K562 (cell line): ENCODE measurements around the gene TMEM126B. TPM values are rescaled to one million over a fixed set of nuclear protein-coding genes. Genes with fewer than 3 reads are reported as not detected.
A peak's percentile ranks its signal among the peaks of the same experiment; 100 is the strongest.

Experiments used
- ATAC-seq: fragments of 200-7000 bp; cut with Tn5 transposase; 3 replicates; pipeline ENCODE4 v1.9.1; 2020; ENCODE audit warnings: moderate library complexity
- BruUV-seq: library from RNA; stranded (reverse); fragments of 400-500 nt; replicated peaks from 2 replicates; lab custom pipeline; 2021; lab: Mats Ljungman, UMichigan
- CTCF ChIA-PET: fragments of 300-600 bp; formaldehyde crosslinking; extraction: SDS; loops from one replicate; lab custom pipeline; 2021; ENCODE audit warnings: low intra/inter-chr PET ratio; lab: Yijun Ruan, JAX
- POLR2A ChIA-PET: fragments of 300-600, 350-650 bp; sonication (Branson Sonifier 250); formaldehyde crosslinking; extraction: SDS; loops from one replicate; lab custom pipeline; 2021; ENCODE audit warnings: antibody characterized with exemption, inconsistent platforms; lab: Yijun Ruan, JAX
- DNase-seq, 4 experiments: peaks; one replicate each; pipeline versions ENCODE4 v3.0.0 to v3.0.0-alpha.2; 2011 to 2018; ENCODE audit warnings: low spot score in 3 of 4, mixed read lengths in 3 of 4; ENCODE audit errors: extremely low read depth in 1 of 4
- FAIRE-seq: peaks from 2 replicates; lab custom pipeline; 2011; peaks lifted over from hg19 to GRCh38; lab: Jason Lieb, UNC
- H2AFZ ChIP-seq: 2 replicates; pipeline ENCODE4 v1.6.0; 2011; ENCODE audit warnings: low read depth, low read length, control low read depth, inconsistent platforms
- H3K27ac ChIP-seq: fragments of 200-600 bp; 3 replicates; pipeline ENCODE4 v1.8.0; 2011; ENCODE audit warnings: low read depth, mild to moderate bottlenecking, control low read depth, inconsistent platforms, low read length, moderate library complexity, mixed read lengths; ENCODE audit errors: extremely low read depth
- H3K27me3 ChIP-seq, 2 experiments: fragments of 300-600 bp in 1 of 2; 2 replicates in 1 of 2; 3 replicates in 1 of 2; pipeline versions ENCODE4 v1.6.0 to v1.8.0; 2011; ENCODE audit warnings: inconsistent platforms in 2 of 2, low read length in 2 of 2, mild to moderate bottlenecking in 1 of 2, mixed read lengths in 1 of 2, moderate library complexity in 1 of 2; ENCODE audit not compliant: control insufficient read depth in 2 of 2, insufficient read depth in 2 of 2
- H3K36me3 ChIP-seq: fragments of 300-600 bp; 3 replicates; pipeline ENCODE4 v1.8.0; 2011; ENCODE audit warnings: mild to moderate bottlenecking, low read length, inconsistent platforms; ENCODE audit not compliant: control insufficient read depth, insufficient read depth
- H3K4me1 ChIP-seq, 2 experiments: fragments of 200-600 bp in 1 of 2; replicated peaks in 1 of 2; 2 replicates in 1 of 2; 3 replicates in 1 of 2; pipeline versions ENCODE4 v1.5.1 to v1.8.0; 2011; ENCODE audit warnings: inconsistent platforms in 2 of 2, low read length in 2 of 2, mild to moderate bottlenecking in 1 of 2, mixed read lengths in 1 of 2, moderate library complexity in 1 of 2; ENCODE audit not compliant: control insufficient read depth in 2 of 2, insufficient read depth in 2 of 2
- H3K4me2 ChIP-seq: 2 replicates; pipeline ENCODE4 v1.6.1; 2011; ENCODE audit warnings: low read length, control low read depth, inconsistent platforms, mixed read lengths; ENCODE audit not compliant: insufficient read depth
- H3K4me3 ChIP-seq: fragments of 200-600 bp; sonication (generic), shearing (Covaris generic); 2 replicates; pipeline ENCODE4 v1.5.1; 2016; ENCODE audit warnings: control low read depth, inconsistent platforms
- H3K79me2 ChIP-seq: fragments of 200-600 bp; 3 replicates; pipeline ENCODE4 v1.8.0; 2011; ENCODE audit warnings: low read length, inconsistent platforms; ENCODE audit not compliant: control insufficient read depth, insufficient read depth
- H3K9ac ChIP-seq, 2 experiments: 2 replicates each; pipeline versions ENCODE4 v1.6.0 to v1.6.1; 2011; ENCODE audit warnings: low read depth in 2 of 2, low read length in 2 of 2, control low read depth in 1 of 2, inconsistent platforms in 1 of 2, mild to moderate bottlenecking in 1 of 2, mixed read lengths in 1 of 2; ENCODE audit not compliant: insufficient read depth in 1 of 2
- H3K9me1 ChIP-seq: one replicate; pipeline ENCODE4 v1.6.0; 2011; ENCODE audit warnings: inconsistent platforms, mild to moderate bottlenecking, low read length, moderate library complexity; ENCODE audit not compliant: control insufficient read depth, insufficient read depth
- H3K9me3 ChIP-seq: replicated peaks from 2 replicates; pipeline ENCODE4 v1.5.1; 2011; ENCODE audit warnings: low read depth, low read length, inconsistent platforms; ENCODE audit not compliant: control insufficient read depth, insufficient read depth
- H4K20me1 ChIP-seq: replicated peaks from 2 replicates; pipeline ENCODE4 v1.6.1; 2011; ENCODE audit warnings: low read length, inconsistent platforms, mixed read lengths; ENCODE audit not compliant: control insufficient read depth, insufficient read depth
- C11orf30 ChIP-seq: fragments of 450-650 bp; IDR thresholded peaks from 2 replicates; pipeline ENCODE4 v1.6.1; 2016; ENCODE audit warnings: low read depth, mild to moderate bottlenecking
- MAFF ChIP-seq: IDR thresholded peaks from 2 replicates; pipeline ENCODE4 v1.6.1; 2012; ENCODE audit warnings: low read length, improper control_type of control experiment
- MAFG ChIP-seq: fragments of 450-650 bp; conservative IDR thresholded peaks from 2 replicates; pipeline ENCODE4 v1.6.1; 2016; ENCODE audit warnings: missing genetic modification characterization, missing compliant biosample characterization
- NEUROD1 ChIP-seq: fragments of 150-350 bp; IDR thresholded peaks from 2 replicates; pipeline ENCODE4 v1.6.1; 2014; ENCODE audit warnings: borderline replicate concordance, low read length, low read depth; ENCODE audit not compliant: partially characterized antibody
- RBBP5 ChIP-seq: fragments of 200-600 bp; sonication (generic); IDR thresholded peaks from 2 replicates; pipeline ENCODE4 v1.6.1; 2012; ENCODE audit warnings: borderline replicate concordance, mild to moderate bottlenecking, low read length, control low read depth, inconsistent platforms; ENCODE audit not compliant: insufficient read depth, poor library complexity, severe bottlenecking
- ZC3H8 ChIP-seq: fragments of 450-650 bp; IDR thresholded peaks from 2 replicates; pipeline ENCODE4 v1.6.1; 2017
- ZNF316 ChIP-seq: fragments of 450-650 bp; IDR thresholded peaks from 2 replicates; pipeline ENCODE4 v1.6.1; 2016
- WGBS: fragments of 100-300 bp; shearing (Covaris generic); methylation state at CpG from one replicate; pipeline ENCODE4 v1.1.6; 2016; ENCODE audit warnings: low coverage, mixed read lengths; ENCODE audit not compliant: insufficient coverage; ENCODE audit errors: missing lambda C conversion rate; 5-methylcytosine and 5-hydroxymethylcytosine counted together
- in situ Hi-C: fragments of 300-500 bp; cut with MboI; formaldehyde crosslinking; loops from 4 replicates; pipeline ENCODE4 v1.15.0; 2018; ENCODE audit warnings: inconsistent platforms, mixed read lengths
- intact Hi-C: fragments of 100-400 bp; cut with micrococcal nuclease; formaldehyde crosslinking; loops from 2 replicates; pipeline ENCODE4 v1.14.2; 2022
- polyA plus RNA-seq, 8 experiments: library from polyadenylated mRNA; depleted of rRNA in 4 of 8; stranded (reverse) in 5 of 8; unstranded in 3 of 8; fragments of >200 nt; fragmentation: Nextera tagmentation in 2 of 8; fragmentation: Illumina TruSeq in 1 of 8; extraction: Ambion mirVana in 2 of 8; extraction: Trizol in 1 of 8; gene quantifications; 2 replicates each; pipeline versions ENCODE4 v1.2.1 to v1.2.3, GENCODE V29; 2011 to 2014; ENCODE audit warnings: inconsistent platforms in 1 of 8, missing spikeins in 1 of 8
- total RNA-seq, 7 experiments: library from RNA; depleted of rRNA in 6 of 7; stranded (reverse); fragments of >200 nt in 6 of 7; fragmentation: Illumina TruSeq in 2 of 7; extraction: Trizol in 2 of 7; gene quantifications; 2 replicates each; pipeline versions ENCODE4 v1.2.1 to v1.2.3, GENCODE V29; 2011 to 2021; ENCODE audit warnings: low replicate concordance in 1 of 7

Gene TMEM126B
- total and polyA plus RNA-seq, 9 of the 15 experiments (the other 6 are each of a cell fraction or from before 2014, with no cell fraction given): 85.5 to 226 (median 164) TPM

DNA sequence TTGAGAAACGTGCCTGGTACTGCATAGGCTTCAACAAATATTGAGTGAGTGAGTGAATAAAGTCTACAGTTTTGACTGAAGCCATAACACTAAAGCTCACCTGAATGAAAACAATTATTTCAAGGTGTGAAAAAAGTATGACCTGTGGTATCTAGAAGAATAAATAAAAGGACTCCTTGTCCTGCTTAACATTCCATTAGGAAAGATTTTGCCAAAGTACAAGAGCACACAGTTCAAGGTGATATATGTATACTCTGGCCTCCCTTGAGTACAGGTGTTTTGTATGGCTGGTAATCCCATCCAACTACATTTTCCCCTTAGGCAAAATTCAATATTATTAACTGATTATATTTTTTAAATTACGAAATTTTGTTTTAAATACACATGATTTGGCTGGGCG lies 38.3 kb downstream of the TMEM126B start:
- Histone ChIP-seq H3K79me2 (peaks cover 32% of the 10 kb centered on the region), H3K9ac (no peak overlapping the region), H3K27me3 (no peaks in the 10 kb centered on the region), H3K9me1 (no peaks in the 10 kb centered on the region), H4K20me1 (peaks cover 16% of the 10 kb centered on the region), H3K4me2 (no peak overlapping the region), H3K9me3 (no peaks in the 10 kb centered on the region), H3K4me3 (no peak overlapping the region), H3K4me1 (peaks cover 5 to 14% of the 10 kb centered on the region in 2 experiments; a peak in 3 of 5 replicates), H3K27ac (no peak overlapping the region)
- ChIA-PET POLR2A (no interaction called here), CTCF (no interaction called here)
- in situ Hi-C loops: no loop called here
- BruUV-seq: no TSS peak
- no peak for ATAC-seq
- TF ChIP-seq RBBP5 (no peak), NEUROD1 (no peak)
- TF ChIP-seq, all 486 proteins: peak for 0
- Histone ChIP-seq H3K36me3 (peaks cover 15% of the 10 kb centered on the region), H2AFZ (peak overlapping the region; percentile 99; the same call in 1 of the 2 replicates)
- FAIRE-seq (no peak), DNase-seq (no peak)
- intact Hi-C loops: loop anchor here (10.0 kb wide), 2 partner anchors 508 to 578 kb away; partner anchors contain the start of gene EED
- 92% methylated on average over 3 of the region's 3 CpGs for WGBS

- Histone ChIP-seq H3K27ac (no peak overlapping the region), H3K4me2 (no peak overlapping the region), H3K79me2 (peaks cover 18% of the 10 kb centered on the region), H3K9ac (no peak overlapping the region), H3K9me1 (no peaks in the 10 kb centered on the region), H3K4me1 (peaks cover 5 to 14% of the 10 kb centered on the region in 2 experiments; a peak in 3 of 5 replicates), H2AFZ (no peak overlapping the region), H4K20me1 (peaks cover 9% of the 10 kb centered on the region), H3K27me3 (no peaks in the 10 kb centered on the region), H3K36me3 (peaks cover 3% of the 10 kb centered on the region), H3K4me3 (no peak overlapping the region), H3K9me3 (no peaks in the 10 kb centered on the region)
- no peak for TF ChIP-seq ZC3H8
- peak; percentile 29; the same call in 1 of the 2 replicates for TF ChIP-seq MAFF
- TF ChIP-seq C11orf30: peak; percentile 65; the same call in 1 of the 2 replicates
- TF ChIP-seq ZNF316: peak; percentile 87
- TF ChIP-seq MAFG (tag): peak; percentile 59; the same call in 1 of the 2 replicates
- DNase-seq (no peak), FAIRE-seq (no peak), ATAC-seq (no peak)
- WGBS: 25% methylated on average over 1 of the region's 1 CpG
- in situ Hi-C loops: no loop called here
- BruUV-seq: no TSS peak
- CTCF ChIA-PET: no interaction called here
- POLR2A ChIA-PET: no interaction called here
- intact Hi-C loops: loop anchor here (10.0 kb wide), 2 partner anchors 507 to 577 kb away; partner anchors contain the start of gene EED
Measured at GRCh38 chr11:85668157-85668556, 39.8 kb downstream of the TMEM126B start.
